CD4-positive, alpha-beta T cell (primary cell): ENCODE results near the gene TTC28. TPM values are rescaled to one million over a fixed set of nuclear protein-coding genes. Genes with fewer than 3 reads are reported as not detected.

ENCODE experiments used
- ATAC-seq: fragments of 200-7000 bp; cut with Tn5 transposase; one replicate; pipeline ENCODE4 v1.10.0; 2022; ENCODE audit warnings: mild to moderate bottlenecking; ENCODE audit not compliant: poor library complexity
- CTCF ChIA-PET: fragments of 350-600 bp; sonication (Branson Sonifier 250); formaldehyde crosslinking; loops from one replicate; lab custom pipeline; 2021; ENCODE audit warnings: antibody characterized with exemption, inconsistent platforms; lab: Charles Lee
- POLR2A ChIA-PET: fragments of 350-600 bp; sonication (Branson Sonifier 250); formaldehyde crosslinking; loops from one replicate; lab custom pipeline; 2021; ENCODE audit warnings: antibody characterized with exemption, inconsistent platforms; lab: Charles Lee
- DNase-seq, 14 experiments: peaks; one replicate each; pipeline ENCODE4 v3.0.0-alpha.2; 2013 to 2020; ENCODE audit warnings: mixed read lengths in 2 of 14
- H3K27ac ChIP-seq, 2 donors: one replicate each; pipeline versions ENCODE4 v1.5.1 to v1.7.0; 2013; ENCODE audit warnings: low read length in 2 of 2, low read depth in 1 of 2, mild to moderate bottlenecking in 1 of 2
- H3K27me3 ChIP-seq, 2 experiments: 1 replicate in 1 of 2; 2 replicates in 1 of 2; pipeline versions ENCODE4 v1.6.1 to v1.7.0; 2013; ENCODE audit warnings: low read length in 2 of 2, control low read depth in 1 of 2, mild to moderate bottlenecking in 1 of 2, moderate library complexity in 1 of 2; ENCODE audit not compliant: insufficient read depth in 2 of 2, control insufficient read depth in 1 of 2
- H3K36me3 ChIP-seq: one replicate; pipeline ENCODE4 v1.6.1; 2013; ENCODE audit warnings: low read length, control low read depth; ENCODE audit not compliant: insufficient read depth
- H3K4me1 ChIP-seq: one replicate; pipeline ENCODE4 v1.6.1; 2013; ENCODE audit warnings: low read length, control low read depth; ENCODE audit not compliant: insufficient read depth
- H3K4me3 ChIP-seq: one replicate; pipeline ENCODE4 v1.5.1; 2013; ENCODE audit warnings: mild to moderate bottlenecking, low read length, moderate library complexity
- H3K9me3 ChIP-seq, 2 experiments: 1 replicate in 1 of 2; 2 replicates in 1 of 2; pipeline versions ENCODE4 v1.6.1 to v1.7.0; 2013; ENCODE audit warnings: low read length in 2 of 2, mild to moderate bottlenecking in 2 of 2, control low read depth in 1 of 2, moderate library complexity in 1 of 2; ENCODE audit not compliant: control insufficient read depth in 1 of 2, insufficient read depth in 1 of 2
- H3K27ac Mint-ChIP-seq: one replicate; pipeline ENCODE4 v1.8.0; 2020; ENCODE audit warnings: mixed read lengths
- H3K27me3 Mint-ChIP-seq: one replicate; pipeline ENCODE4 v1.8.0; 2021; ENCODE audit warnings: mixed read lengths
- H3K36me3 Mint-ChIP-seq: one replicate; pipeline ENCODE4 v1.8.0; 2021; ENCODE audit warnings: low read depth, mixed read lengths
- H3K4me1 Mint-ChIP-seq: one replicate; pipeline ENCODE4 v1.8.0; 2021; ENCODE audit warnings: low read depth, mixed read lengths
- H3K4me3 Mint-ChIP-seq: one replicate; pipeline ENCODE4 v1.8.0; 2020; ENCODE audit warnings: mild to moderate bottlenecking, mixed read lengths
- H3K9me3 Mint-ChIP-seq: one replicate; pipeline ENCODE4 v1.8.0; 2020; ENCODE audit warnings: mixed read lengths
- CTCF ChIP-seq: fragments of 200-600 bp; IDR thresholded peaks from one replicate; pipeline ENCODE4 v1.8.0; 2022; ENCODE audit warnings: antibody characterized with exemption, mild to moderate bottlenecking
- intact Hi-C, 2 experiments: fragments of 100-400 bp; cut with DNase I in 1 of 2; cut with micrococcal nuclease in 1 of 2; formaldehyde crosslinking; loops; one replicate each; pipeline versions ENCODE4 v1.15.1 to v1.9.0; 2023 to 2025; cut with DNase I, micrococcal nuclease
- total RNA-seq, 174 experiments: library from RNA in 2 of 174; stranded (reverse) in 2 of 174; gene quantifications; one replicate each; pipeline ENCODE4 v1.2.3 and lab custom pipeline; 2021 to 2026

TTC28 gene
- total RNA-seq, 2 experiments from 2014 or later: 4.6 to 5.7 TPM

- ChIA-PET POLR2A (no interaction called here), CTCF (no interaction called here)
- H3K4me3 ChIP-seq: no peak overlapping the region
- Mint-ChIP-seq H3K9me3 (no peaks in the 10 kb centered on the region), H3K36me3 (no peaks in the 10 kb centered on the region), H3K4me3 (no peak overlapping the region), H3K27ac (no peak overlapping the region), H3K4me1 (no peaks in the 10 kb centered on the region), H3K27me3 (no peaks in the 10 kb centered on the region)
- DNase-seq (no peak), ATAC-seq (no peak)
- no peaks in the 10 kb centered on the region for H3K36me3 ChIP-seq
- no peaks in the 10 kb centered on the region for H3K9me3 ChIP-seq
- no peaks in the 10 kb centered on the region for H3K4me1 ChIP-seq
- TF ChIP-seq CTCF: no peak
- intact Hi-C loops: no loop called here
- H3K27ac ChIP-seq: no peak overlapping the region
- H3K27me3 ChIP-seq: no peaks in the 10 kb centered on the region
Observed at GRCh38 chr22:28047740-28048139, 631.9 kb downstream of the TTC28 start.

- POLR2A ChIA-PET: no interaction called here
Observed at GRCh38 chr22:28046100-28046499, 633.5 kb downstream of the TTC28 start.

GRCh38 chr22:28044546-28045173, 635.0 kb downstream of the TTC28 start:
- ATAC-seq: no peak
- TF ChIP-seq CTCF: no peak
- Mint-ChIP-seq H3K9me3 (no peaks in the 10 kb centered on the region), H3K27me3 (no peaks in the 10 kb centered on the region), H3K27ac (no peak overlapping the region), H3K36me3 (no peaks in the 10 kb centered on the region), H3K4me3 (no peak overlapping the region), H3K4me1 (no peaks in the 10 kb centered on the region)
- Histone ChIP-seq H3K27ac (no peak overlapping the region), H3K9me3 (no peaks in the 10 kb centered on the region), H3K27me3 (no peaks in the 10 kb centered on the region), H3K4me1 (no peaks in the 10 kb centered on the region), H3K4me3 (no peak overlapping the region), H3K36me3 (no peaks in the 10 kb centered on the region)
- no peak for DNase-seq
- CTCF ChIA-PET: interaction anchor here (1.1 kb wide), 1 partner anchor 25 kb away, joined by 3 read pairs; no protein-coding TSS in a partner anchor
- POLR2A ChIA-PET: no interaction called here
- intact Hi-C loops: no loop called here

More at GRCh38 chr22:28046100-28046499, 633.5 kb downstream of the TTC28 start:
- no peaks in the 10 kb centered on the region for H3K27me3 Mint-ChIP-seq
- TF ChIP-seq CTCF: no peak
- Histone ChIP-seq H3K4me1 (no peaks in the 10 kb centered on the region), H3K27ac (no peak overlapping the region), H3K9me3 (no peaks in the 10 kb centered on the region), H3K27me3 (no peaks in the 10 kb centered on the region), H3K36me3 (no peaks in the 10 kb centered on the region), H3K4me3 (no peak overlapping the region)
- ATAC-seq: no peak
- no peaks in the 10 kb centered on the region for H3K9me3 Mint-ChIP-seq
- no peaks in the 10 kb centered on the region for H3K4me1 Mint-ChIP-seq
- H3K36me3 Mint-ChIP-seq: no peaks in the 10 kb centered on the region
- intact Hi-C loops: no loop called here
- CTCF ChIA-PET: no interaction called here
- H3K27ac Mint-ChIP-seq: no peak overlapping the region
- DNase-seq: no peak
- no peak overlapping the region for H3K4me3 Mint-ChIP-seq
